ENCODE results near the gene C2orf42.
"Not testable (repeated sequence)": the region's sequence is repeated elsewhere in the genome, so short reads cannot be mapped to it uniquely, and the experiment has no call there.

C2orf42 gene

DNA sequence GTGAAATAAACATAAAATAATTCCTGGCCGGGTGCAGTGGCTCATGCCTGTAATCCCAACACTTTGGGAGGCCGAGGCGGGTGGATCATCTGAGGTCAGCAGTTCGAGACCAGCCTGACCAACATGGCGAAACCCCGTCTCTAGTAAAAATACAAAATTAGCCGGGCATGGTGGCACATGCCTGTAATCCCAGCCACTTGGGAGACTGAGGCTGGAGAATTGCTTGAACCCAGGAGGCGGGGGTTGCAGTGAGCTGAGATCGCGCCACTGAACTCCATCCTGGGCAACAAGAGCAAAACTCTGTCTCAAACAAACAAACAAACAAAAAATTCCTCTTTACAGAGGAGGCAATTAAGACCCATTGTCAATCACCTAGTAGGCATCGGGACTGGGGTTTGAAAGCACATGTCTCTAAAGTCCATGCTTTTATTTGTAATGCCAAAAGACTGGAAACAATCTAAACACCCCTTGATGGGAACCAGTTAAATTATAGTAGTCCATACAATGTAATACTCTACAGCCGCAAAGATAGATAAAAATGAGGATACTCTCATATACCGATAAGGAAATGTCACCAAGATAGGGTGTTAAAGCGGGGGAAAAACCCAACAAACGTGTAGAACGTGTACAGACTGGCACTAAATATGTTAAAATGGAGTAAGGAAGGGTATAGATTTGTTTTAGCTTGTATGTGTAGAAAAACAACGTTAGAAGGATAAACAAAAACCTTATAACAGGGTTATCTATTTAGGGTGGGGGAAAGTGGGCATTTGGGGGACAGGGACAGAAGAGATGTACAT is 59.3 kb downstream of the C2orf42 start:
- not testable (repeated sequence) for DNase-seq (ENCODE audit: low read depth)

DNA sequence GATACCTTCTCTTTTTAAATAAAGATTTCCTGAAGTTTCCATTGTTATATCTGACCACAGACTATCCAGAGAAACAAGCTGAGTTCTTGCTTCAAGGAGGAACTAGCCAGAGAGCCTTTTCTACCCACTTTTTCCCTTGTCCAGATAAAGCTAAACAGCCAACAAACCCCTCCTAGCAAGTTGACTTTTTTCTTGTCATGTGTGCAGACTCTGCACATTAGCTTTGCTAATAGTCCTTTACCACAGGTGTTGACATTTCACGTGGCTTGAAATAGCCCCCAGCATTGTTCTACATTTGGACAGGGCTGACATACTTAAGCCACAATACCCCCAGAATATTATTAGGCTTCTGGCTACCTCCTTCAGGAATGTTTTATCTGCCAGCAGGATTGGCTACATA is 62.8 kb downstream of the C2orf42 start:
- no peak for DNase-seq (ENCODE audit: low read depth)

GRCh38 chr2:70126413-70126812 is 64.4 kb downstream of the C2orf42 start:
- DNase-seq (ENCODE audit: low read depth) = no peak

DNA sequence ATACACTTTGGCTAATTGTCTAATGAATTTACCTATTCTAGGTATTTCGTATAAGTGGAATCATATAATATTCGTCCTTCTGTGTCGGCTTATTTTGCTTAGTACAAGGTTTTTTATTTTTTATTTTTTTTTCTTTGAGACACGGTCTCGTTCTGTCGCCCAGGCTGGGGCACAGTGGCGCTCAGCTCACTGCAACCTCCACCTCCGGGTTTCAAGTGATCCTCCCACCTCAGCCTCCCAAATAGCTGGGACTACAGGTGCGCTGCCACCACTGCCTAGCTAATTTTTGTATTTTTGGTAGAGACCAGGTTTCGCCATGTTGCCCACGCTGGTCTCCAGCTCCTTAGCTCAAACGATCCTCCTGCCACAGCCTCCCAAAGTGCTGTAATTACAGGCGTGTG is 65.3 kb downstream of the C2orf42 start:
- no peak for DNase-seq (ENCODE audit: low read depth)

- DNase-seq (ENCODE audit: low read depth) = no peak
These were observed 65.8 kb downstream of the C2orf42 start for GRCh38 chr2:70124983-70125480.

DNA sequence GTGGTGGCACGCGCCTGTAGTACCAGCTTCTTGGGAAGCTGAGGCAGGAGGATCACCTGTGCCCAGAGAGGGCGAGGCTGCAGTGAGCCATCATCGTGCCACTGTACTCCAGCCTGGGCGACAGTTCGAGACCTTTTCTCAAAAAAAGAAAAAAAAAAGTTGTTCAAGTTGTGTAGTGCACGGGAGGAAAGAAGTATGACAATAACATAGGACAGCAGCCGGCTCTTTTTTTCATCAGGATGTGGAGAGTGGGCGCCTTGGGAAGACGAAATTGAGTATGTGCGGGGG is 67.0 kb downstream of the C2orf42 start:
- DNase-seq (ENCODE audit: low read depth) = no peak

DNA sequence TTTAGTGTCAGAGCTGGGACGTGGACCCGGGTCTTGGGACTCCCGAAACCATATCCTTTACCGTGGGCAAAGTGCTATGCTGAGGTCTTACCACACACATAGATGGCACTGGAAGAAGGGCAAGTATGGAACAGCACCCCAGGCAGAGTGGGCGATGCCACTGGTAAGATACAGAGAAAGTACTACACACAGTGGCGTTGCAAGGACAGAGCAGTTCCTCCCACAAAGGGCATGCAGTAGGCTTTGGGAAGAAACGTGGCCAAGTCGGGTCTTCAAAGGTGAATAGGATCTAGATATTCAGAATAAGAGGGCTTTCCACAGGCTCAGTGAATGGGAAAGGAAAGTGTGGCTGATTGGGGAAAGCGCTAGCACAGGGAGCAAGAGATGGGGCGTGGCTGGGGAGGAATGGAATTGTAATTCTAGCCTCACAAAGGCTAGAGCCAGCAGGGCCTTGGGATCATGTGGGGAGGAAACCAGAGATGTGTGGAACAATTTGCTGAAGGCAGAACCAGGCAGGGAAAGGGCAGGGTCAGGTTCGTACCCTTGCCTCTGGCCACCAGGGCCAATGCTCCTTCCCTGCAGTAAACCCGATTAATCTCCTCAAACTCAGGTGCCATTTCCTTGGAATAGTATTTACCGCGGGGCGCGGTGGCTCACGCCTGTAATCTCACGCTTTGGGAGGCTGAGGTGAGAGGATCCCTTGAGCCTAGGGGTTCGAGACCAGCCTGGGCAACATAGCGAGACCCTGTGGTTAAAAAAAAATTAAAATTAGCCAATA is 67.6 kb downstream of the C2orf42 start:
- DNase-seq (ENCODE audit: low read depth) = no peak

DNA sequence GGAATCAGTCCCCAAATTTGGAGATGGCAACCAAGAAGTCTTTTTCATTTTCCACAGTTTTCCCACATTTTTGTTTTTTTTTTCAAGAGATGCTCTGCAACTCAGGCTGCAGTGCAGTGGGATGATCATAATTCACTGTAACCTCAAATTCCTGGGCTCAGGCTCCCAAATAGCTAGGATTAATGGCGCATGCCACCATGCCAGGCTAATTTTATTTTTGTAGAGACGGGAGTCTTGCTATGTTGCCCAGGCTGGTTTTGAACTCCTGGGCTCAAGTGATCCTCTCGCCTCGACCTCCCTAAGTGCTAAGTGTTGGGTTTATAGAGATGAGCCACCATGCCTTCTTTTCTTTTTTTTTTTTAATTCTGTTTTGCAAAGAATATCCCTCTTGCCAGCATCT is 68.3 kb downstream of the C2orf42 start:
- DNase-seq (ENCODE audit: low read depth) = no peak

- DNase-seq (ENCODE audit: low read depth) = no peak
These were observed 69.0 kb downstream of the C2orf42 start for GRCh38 chr2:70121627-70122372.

DNA sequence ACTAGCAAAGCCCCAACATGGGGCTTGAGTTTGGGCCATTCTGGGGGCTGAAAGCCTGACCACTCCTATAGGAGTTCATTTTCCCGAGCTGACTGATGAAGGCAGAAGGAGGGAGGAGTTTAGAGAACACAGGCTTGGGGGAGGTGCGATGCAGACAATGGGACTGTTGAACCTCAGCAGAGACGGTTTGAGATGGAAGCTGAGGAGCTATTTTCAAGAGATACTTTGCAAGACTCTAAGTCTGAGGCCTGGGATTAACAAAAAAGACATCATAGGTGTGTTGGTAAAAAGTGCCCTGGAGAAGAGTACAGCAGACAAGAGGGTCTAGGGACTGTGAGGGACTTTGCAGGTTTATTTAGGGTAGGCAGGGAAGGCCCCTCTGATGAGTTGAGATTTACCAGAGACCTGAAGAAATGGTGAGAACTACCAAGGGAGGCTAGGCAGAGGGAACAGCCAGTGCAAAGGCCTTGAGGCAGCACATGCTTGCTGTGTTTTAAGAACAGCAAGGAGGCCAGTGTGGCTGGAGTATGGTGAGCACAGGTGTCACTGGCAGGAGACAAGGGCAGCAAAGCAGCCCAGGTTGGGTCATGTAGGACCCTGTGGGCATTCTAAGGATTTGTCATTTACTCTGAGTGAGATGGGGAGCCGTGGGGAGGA is 71.9 kb downstream of the C2orf42 start:
- no peak for DNase-seq (ENCODE audit: low read depth)

DNA sequence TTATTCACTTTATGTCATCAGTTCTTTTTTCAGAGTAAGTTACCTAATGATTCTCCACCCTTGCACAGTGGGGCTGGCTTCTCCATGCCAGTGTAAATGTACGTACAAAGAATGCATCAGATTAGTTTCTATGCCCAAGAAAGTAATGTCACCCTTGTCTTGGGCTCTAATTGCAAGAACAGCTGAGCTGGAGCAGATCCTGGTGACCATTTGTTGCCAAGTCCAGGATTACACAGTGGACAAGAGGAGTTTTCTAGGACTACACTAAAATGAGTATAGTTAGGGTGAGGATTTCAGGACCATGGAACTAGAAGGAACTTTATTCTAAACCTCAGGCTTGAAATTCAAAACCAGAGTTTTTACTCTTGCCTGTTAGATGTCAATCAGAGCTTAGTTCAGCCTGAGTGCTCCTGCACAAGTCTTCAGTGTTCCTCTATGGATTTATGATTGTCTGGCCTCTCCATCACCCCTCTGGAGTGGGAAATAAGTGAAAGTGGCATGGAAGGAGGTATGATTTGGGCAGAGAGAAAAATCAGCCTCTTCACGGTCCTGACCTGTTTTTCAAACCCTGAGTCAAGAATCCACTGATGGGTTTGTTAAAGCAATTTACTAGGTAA is 73.8 kb downstream of the C2orf42 start:
- DNase-seq (ENCODE audit: low read depth) = no peak

GRCh38 chr2:70115646-70116442 is 75.0 kb downstream of the C2orf42 start:
- no peak for DNase-seq (ENCODE audit: low read depth)

GRCh38 chr2:70113359-70114070 is 77.3 kb downstream of the C2orf42 start:
- no peak for DNase-seq (ENCODE audit: low read depth)

DNA sequence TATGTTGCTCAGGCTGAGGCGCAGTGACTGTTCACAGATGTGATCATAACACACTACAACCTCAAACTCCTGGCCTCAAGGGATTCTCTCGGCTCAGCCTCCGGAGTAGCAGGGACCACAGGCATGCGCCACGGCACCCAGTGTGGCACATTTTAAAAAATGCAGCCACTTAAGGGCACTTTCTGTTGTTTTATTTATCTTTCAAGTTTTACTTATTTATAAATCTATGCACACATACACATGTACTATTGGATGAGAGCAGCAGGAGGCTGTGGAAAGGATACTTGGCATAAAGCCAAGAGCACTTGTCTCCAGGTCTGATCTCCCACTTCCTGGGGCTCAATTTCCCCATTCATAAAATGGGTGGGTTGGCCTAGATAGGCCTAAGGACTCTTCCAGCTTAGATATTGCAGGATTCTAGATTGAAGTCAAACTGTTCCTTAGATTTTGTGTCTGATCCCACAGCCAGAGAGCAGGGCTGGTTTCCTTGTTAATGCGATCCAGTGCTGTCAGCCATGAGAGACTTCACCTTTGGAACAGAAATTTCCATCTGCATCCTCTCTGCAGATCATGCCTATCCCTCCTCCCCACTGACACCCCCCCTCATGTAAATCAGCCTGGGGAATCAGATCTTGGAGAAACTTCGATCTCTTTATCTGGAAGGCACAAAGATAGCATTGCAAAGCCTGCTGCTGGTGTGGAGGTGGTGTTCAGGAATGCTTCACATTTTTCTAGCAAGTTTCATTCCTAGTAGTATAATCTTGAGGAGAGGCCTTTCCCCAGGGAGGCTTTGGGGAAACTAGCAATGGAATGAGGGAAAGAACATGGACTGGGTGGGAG is 78.8 kb downstream of the C2orf42 start:
- DNase-seq (ENCODE audit: low read depth) = no peak

DNA sequence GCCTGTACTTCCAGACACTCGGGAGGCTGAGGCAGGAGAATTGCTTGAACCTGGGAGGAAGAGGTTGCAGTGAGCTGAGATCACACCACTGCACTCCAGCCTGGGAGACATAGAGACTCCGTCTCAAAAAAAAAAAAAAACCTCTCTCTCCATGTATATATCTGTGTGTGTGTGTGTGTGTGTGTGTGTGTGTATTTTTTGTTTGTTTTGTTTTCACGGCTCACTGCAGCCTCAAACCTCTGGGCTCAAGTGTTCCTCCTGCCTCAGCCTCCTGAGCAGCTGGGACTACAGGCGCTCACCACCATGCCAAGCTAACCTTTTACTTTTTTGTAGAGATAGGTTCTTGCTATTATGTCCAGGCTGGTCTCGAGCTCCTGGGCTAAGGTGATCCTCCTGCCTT is 80.4 kb downstream of the C2orf42 start:
- DNase-seq (ENCODE audit: low read depth) = not testable (repeated sequence)

GRCh38 chr2:70106138-70106537 is 84.7 kb downstream of the C2orf42 start:
- not testable (repeated sequence) for DNase-seq (ENCODE audit: low read depth)

GRCh38 chr2:70104231-70105111 is 86.3 kb downstream of the C2orf42 start:
- DNase-seq (ENCODE audit: low read depth) = no peak

DNA sequence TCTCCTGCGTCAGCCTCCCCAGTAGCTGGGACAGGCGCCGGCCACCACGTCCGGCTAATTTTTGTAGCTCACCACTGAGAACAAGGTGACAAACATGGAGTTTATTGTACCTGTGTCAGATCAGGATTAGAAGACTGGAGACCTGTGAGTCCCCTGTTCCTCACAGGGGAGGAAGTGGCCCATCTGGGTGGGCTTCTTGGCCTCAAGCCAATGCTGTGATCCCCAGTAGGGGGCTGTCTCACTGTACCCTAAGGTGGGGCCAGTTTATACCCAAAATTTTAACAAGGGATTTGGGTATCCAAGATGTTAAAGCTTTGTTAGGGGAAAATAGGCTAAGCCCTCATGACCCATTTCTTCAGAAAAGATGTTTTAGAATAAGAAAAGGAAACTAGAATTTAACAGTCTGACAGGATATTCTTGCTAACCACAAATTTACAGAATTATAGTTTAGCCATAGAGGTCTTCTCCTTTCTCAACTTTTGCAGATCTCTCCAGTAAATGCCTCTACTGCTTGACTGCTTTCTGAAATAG is 87.2 kb downstream of the C2orf42 start:
- no peak for DNase-seq (ENCODE audit: low read depth)
